GM12873 (cell line): ENCODE measurements around the gene PGC.

Experiments
- TF ChIP-seq, protein P1 (sequence below): IDR thresholded peaks from 2 replicates; pipeline ENCODE4 v1.5.1; 2012; ENCODE audit warnings: low read depth, mild to moderate bottlenecking, moderate library complexity, low read length, control low read depth; ENCODE audit not compliant: insufficient read depth; ENCODE audit errors: missing control alignments

Gene PGC

GRCh38 chr6:41750374-41750773 lies 3.2 kb upstream of the PGC start:
- TF ChIP-seq, protein P1, sequence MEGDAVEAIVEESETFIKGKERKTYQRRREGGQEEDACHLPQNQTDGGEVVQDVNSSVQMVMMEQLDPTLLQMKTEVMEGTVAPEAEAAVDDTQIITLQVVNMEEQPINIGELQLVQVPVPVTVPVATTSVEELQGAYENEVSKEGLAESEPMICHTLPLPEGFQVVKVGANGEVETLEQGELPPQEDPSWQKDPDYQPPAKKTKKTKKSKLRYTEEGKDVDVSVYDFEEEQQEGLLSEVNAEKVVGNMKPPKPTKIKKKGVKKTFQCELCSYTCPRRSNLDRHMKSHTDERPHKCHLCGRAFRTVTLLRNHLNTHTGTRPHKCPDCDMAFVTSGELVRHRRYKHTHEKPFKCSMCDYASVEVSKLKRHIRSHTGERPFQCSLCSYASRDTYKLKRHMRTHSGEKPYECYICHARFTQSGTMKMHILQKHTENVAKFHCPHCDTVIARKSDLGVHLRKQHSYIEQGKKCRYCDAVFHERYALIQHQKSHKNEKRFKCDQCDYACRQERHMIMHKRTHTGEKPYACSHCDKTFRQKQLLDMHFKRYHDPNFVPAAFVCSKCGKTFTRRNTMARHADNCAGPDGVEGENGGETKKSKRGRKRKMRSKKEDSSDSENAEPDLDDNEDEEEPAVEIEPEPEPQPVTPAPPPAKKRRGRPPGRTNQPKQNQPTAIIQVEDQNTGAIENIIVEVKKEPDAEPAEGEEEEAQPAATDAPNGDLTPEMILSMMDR, result no peak

- TF ChIP-seq, protein P1, result no peak
Measured at GRCh38 chr6:41748542-41748941, 1.3 kb upstream of the PGC start.

DNA sequence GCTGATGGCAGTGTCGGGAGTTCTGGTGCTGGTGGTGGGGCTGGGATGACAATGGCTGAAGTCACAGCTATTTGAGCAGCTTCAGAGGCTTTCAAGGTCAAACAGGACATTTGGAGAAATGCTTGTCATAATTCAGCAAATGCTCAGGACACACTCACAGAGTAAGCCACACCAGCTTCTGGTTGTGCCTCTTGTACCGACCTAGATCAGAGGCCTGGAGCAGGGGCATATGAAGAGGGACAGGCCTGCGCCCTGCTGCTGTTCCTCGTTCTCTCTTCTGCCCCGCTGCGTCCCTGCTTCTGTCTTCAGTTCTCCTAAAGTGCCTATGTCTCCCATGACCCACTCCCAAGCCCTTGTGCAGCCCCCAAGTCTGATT lies 893 bp upstream of the PGC start:
- TF ChIP-seq, protein P1, result no peak

DNA sequence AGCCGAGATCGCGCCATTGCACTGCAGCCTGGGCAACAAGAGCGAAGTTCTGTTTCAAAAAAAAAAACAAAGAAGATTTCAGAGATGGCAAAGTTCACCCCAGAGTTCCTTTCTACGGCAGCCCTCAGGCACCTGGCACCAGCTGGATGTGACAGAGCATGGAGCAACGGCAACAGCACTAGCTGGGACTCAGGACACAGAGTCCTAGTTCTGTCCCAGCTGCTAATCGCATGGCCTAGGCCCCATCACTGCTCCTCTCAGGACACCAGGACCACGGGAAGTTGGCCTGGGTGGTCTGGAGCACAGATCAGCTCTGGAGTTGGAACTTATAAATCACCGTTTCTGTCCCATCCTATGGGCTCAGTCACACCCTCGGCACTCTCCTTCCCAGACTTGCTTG lies 1.1 kb downstream of the PGC start:
- TF ChIP-seq, protein P1, result no peak

- TF ChIP-seq, protein P1, result no peak
Measured at GRCh38 chr6:41744236-41744787, 2.9 kb downstream of the PGC start.

DNA sequence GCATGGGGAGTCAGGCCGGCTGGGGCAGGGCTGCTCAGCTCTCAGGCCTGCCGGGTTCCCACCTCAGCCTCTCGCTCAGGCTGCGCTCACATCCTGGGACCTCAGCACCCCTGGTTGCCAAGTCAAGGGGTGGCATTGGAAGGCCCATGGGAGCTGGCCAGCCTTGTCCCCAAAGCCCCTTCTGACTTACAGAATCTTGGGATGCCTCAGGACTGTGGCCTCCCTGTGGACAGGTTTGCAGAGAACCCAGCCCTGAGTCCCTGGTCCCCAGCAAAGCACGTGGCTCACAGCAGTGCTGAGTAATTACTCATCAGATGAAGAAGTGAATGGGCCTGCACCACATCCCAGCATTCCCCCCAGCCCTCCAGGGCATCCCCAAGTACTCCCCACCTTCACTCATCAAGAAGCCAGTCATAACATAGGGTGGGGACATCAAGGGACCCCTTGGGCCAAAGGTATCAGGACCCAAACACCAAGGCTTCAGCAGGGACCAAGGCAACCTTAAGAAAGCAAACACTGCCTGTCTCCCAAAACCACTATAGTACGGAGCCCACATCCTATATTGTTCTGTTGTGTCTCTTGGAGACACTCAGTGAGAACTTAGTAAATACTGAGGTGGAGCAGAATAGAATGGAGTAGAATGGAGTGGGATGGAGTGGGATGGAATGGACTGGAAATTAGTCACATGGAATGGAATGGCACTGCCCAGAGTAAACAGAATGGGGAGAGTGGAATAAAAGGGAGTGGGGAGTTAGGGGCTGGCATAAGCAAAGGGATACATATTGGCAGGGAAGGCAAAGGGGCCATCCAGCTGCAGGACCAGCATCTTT lies 3.6 kb downstream of the PGC start:
- TF ChIP-seq, protein P1, result no peak

- TF ChIP-seq, protein P1, result no peak
Measured at GRCh38 chr6:41741625-41742490, 5.3 kb downstream of the PGC start.
